Activated B cell treated with CpG ODN at 0.5 μM for 24 hours (primary cell): ENCODE data around the gene TRRAP. TPM values are rescaled to one million over a fixed set of nuclear protein-coding genes. Genes with fewer than 3 reads are reported as not detected.

Experiments used
- ATAC-seq: fragments of 200-7000 bp; cut with Tn5 transposase; one replicate; pipeline ENCODE4 v1.10.0; 2021; ENCODE audit warnings: low read depth, mild to moderate bottlenecking, moderate library complexity
- CTCF ChIA-PET: fragments of 350-600 bp; sonication (Branson Sonifier 250); formaldehyde crosslinking; loops from one replicate; lab custom pipeline; 2021; ENCODE audit warnings: antibody characterized with exemption; lab: Charles Lee
- POLR2A ChIA-PET: fragments of 350-600 bp; sonication (Branson Sonifier 250); formaldehyde crosslinking; loops from one replicate; lab custom pipeline; 2021; ENCODE audit warnings: antibody characterized with exemption; lab: Charles Lee
- DNase-seq: peaks from one replicate; pipeline ENCODE4 v3.0.0; 2022
- H3K27ac Mint-ChIP-seq: one replicate; pipeline ENCODE4 v1.8.0; 2020; ENCODE audit warnings: mixed read lengths
- H3K27me3 Mint-ChIP-seq: one replicate; pipeline ENCODE4 v1.8.0; 2021; ENCODE audit warnings: mixed read lengths
- H3K36me3 Mint-ChIP-seq: one replicate; pipeline ENCODE4 v1.8.0; 2021; ENCODE audit warnings: low read depth, mixed read lengths
- H3K4me1 Mint-ChIP-seq: one replicate; pipeline ENCODE4 v1.8.0; 2021; ENCODE audit warnings: mixed read lengths
- H3K4me3 Mint-ChIP-seq: one replicate; pipeline ENCODE4 v1.8.0; 2020; ENCODE audit warnings: mild to moderate bottlenecking, mixed read lengths
- H3K9me3 Mint-ChIP-seq: one replicate; pipeline ENCODE4 v1.8.0; 2020; ENCODE audit warnings: mixed read lengths
- intact Hi-C: fragments of 100-400 bp; cut with micrococcal nuclease; formaldehyde crosslinking; loops from one replicate; pipeline ENCODE4 v1.15.1; 2024
- total RNA-seq: library from RNA; stranded (reverse); gene quantifications from 2 replicates; pipeline ENCODE4 v1.2.3, GENCODE V29; 2022
- TF ChIP-seq, protein P1 (sequence below): fragments of 200-600 bp; IDR thresholded peaks from one replicate; pipeline ENCODE4 v1.8.0; 2022; ENCODE audit warnings: antibody characterized with exemption, mild to moderate bottlenecking

Gene TRRAP
- total RNA-seq, 1 donor from 2014 or later = 77.9 TPM

DNA sequence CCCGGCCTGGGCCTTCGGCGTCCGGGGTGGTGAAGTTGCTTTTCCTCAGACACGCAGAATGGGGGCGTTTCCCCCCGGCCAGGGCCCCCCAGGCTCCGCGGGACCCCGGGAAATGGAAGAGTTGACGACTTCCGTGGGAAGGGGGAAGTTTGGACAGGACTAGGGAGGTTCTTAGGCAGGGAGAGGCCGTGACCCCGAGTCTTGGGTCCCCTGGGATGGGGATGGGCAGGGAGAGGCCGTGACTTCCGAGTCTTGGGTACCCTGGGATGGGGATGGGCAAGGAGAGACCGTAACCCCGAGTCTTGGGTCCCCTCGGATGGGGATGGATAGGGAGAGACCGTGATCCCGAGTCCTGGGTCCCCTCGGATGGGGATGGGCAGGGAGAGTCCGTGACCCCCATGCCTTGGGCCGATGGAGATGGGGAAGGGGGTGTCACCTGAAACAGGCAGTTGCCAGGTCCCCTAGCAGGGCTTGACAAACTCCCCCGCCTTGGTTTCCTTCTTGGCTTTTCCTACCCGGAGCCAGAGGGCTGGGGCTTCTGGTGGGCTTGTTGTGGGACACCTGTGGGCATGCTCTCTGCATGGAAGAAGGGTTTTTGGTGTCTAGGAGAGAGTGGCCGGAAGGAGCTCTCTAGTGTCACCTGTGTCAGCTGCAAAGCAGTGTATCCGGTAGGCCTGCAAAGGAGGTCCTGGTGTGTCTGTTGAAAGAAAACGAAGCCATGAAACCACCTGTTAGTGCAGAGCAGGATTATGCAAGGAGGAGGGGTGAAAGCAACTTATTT is 1.1 kb downstream of the TRRAP start:
- intact Hi-C loops = loop anchor here (1.0 to 10.0 kb wide), 8 partner anchors 9 to 1763 kb away; partner anchors contain the start of genes BRI3, FAM200A, LMTK2 and SDHAF3
- DNase-seq (peak; percentile 34), ATAC-seq (peak; percentile 67)
- Mint-ChIP-seq H3K27ac (peak overlapping the region; percentile 93), H3K27me3 (peaks cover 3% of the 10 kb centered on the region), H3K9me3 (no peaks in the 10 kb centered on the region), H3K4me3 (peak overlapping the region; percentile 91), H3K4me1 (peaks cover 19% of the 10 kb centered on the region), H3K36me3 (peaks cover 35% of the 10 kb centered on the region)
- TF ChIP-seq, protein P1, sequence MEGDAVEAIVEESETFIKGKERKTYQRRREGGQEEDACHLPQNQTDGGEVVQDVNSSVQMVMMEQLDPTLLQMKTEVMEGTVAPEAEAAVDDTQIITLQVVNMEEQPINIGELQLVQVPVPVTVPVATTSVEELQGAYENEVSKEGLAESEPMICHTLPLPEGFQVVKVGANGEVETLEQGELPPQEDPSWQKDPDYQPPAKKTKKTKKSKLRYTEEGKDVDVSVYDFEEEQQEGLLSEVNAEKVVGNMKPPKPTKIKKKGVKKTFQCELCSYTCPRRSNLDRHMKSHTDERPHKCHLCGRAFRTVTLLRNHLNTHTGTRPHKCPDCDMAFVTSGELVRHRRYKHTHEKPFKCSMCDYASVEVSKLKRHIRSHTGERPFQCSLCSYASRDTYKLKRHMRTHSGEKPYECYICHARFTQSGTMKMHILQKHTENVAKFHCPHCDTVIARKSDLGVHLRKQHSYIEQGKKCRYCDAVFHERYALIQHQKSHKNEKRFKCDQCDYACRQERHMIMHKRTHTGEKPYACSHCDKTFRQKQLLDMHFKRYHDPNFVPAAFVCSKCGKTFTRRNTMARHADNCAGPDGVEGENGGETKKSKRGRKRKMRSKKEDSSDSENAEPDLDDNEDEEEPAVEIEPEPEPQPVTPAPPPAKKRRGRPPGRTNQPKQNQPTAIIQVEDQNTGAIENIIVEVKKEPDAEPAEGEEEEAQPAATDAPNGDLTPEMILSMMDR = no peak
- POLR2A ChIA-PET = interaction anchor here (0.5 to 2.5 kb wide), 11 partner anchors 9 to 1007 kb away, joined by 3 to 27 read pairs (median 5); partner anchors contain the start of genes ARPC1A, BRI3, BUD31 and PDAP1
- CTCF ChIA-PET = interaction anchor here (0.6 to 1.5 kb wide), 6 partner anchors 12 to 599 kb away, joined by 3 to 5 read pairs (median 4); no protein-coding TSS in a partner anchor

DNA sequence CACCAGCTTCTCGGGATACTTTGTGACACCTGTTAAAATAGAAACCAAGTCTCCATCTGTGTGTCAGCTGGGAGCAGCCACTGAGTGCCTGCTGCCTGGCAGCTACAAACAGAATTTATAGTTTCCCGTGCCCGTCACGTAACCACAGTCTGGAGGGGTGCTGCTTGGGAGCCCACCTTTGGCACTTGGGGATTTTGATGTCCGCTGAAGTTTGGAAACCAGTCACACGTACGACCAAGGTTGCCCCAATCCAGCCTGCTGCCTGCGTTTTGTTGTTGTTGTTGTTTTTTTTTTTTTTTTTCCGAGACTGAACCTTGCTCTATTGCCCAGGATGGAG is 1.6 kb downstream of the TRRAP start:
- TF ChIP-seq, protein P1 = no peak
- H3K9me3 Mint-ChIP-seq = no peaks in the 10 kb centered on the region
- DNase-seq (no peak), ATAC-seq (no peak)
- peak overlapping the region; percentile 93 for H3K27ac Mint-ChIP-seq
- H3K4me3 Mint-ChIP-seq = peak overlapping the region; percentile 91
- intact Hi-C loops = loop anchor here (1.0 to 10.0 kb wide), 8 partner anchors 10 to 1763 kb away; partner anchors contain the start of genes BRI3, FAM200A, LMTK2 and SDHAF3
- ChIA-PET CTCF (interaction anchor here (1.2 to 1.5 kb wide), 2 partner anchors 11 to 39 kb away, joined by 3 to 4 read pairs; no protein-coding TSS in a partner anchor), POLR2A (interaction anchor here (0.5 to 2.5 kb wide), 4 partner anchors 10 to 746 kb away, joined by 3 to 27 read pairs (median 6); partner anchors contain the start of gene TMEM130)
- H3K27me3 Mint-ChIP-seq = peaks cover 3% of the 10 kb centered on the region
- peaks cover 19% of the 10 kb centered on the region for H3K4me1 Mint-ChIP-seq
- peaks cover 39% of the 10 kb centered on the region for H3K36me3 Mint-ChIP-seq

GRCh38 chr7:98880485-98880884 is 2.2 kb downstream of the TRRAP start:
- no peak for DNase-seq
- POLR2A ChIA-PET = interaction anchor here (2.5 kb wide), 1 partner anchor 10 kb away, joined by 27 read pairs; the partner anchor contains the start of gene TMEM130
- peak overlapping the region; percentile 19 for H3K4me3 Mint-ChIP-seq
- no peak for ATAC-seq
- no peaks in the 10 kb centered on the region for H3K9me3 Mint-ChIP-seq
- peaks cover 1% of the 10 kb centered on the region for H3K27me3 Mint-ChIP-seq
- CTCF ChIA-PET = interaction anchor here (1.2 to 1.5 kb wide), 2 partner anchors 11 to 40 kb away, joined by 3 to 4 read pairs; no protein-coding TSS in a partner anchor
- peak overlapping the region; percentile 93 for H3K27ac Mint-ChIP-seq
- intact Hi-C loops = no loop called here
- H3K4me1 Mint-ChIP-seq = peaks cover 19% of the 10 kb centered on the region
- TF ChIP-seq, protein P1 = no peak
- peaks cover 39% of the 10 kb centered on the region for H3K36me3 Mint-ChIP-seq

DNA sequence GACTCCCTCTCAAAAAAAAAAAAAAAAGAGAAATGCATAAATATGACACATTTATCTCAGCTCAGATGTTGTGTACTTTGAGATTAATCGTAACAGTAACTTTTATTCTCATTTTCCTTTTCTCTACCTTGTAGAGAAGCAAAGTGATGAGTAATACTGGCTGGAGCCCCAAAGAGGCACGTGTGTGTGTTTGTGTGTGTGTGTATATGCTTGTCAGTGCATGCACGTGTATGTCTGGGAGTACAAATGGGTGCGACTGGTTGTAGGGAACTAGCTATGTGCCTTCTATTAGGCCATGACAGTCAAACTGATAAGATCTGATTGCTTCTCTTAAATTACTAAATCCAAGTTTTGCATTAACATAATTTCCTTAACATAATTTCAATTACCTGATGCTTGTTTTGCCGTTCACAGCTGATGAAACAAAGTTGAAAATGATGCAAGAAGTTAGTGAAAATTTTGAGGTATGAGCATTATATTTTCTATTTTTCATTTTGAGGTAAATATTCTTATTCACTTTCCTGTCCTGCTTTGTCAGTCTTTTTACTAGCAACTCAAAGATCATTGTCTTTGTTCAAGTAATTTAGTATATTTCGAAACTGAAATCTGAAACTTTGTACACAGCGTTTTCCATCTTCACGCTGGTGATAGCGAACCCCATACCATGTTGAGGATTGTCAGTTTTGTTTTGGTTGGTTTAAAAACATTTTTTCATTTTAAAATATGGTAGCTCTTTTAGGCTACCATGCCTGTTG is 3.4 kb downstream of the TRRAP start:
- TF ChIP-seq, protein P1 = no peak
- H3K27me3 Mint-ChIP-seq = no peaks in the 10 kb centered on the region
- ATAC-seq (no peak), DNase-seq (no peak)
- H3K27ac Mint-ChIP-seq = no peak overlapping the region
- H3K4me3 Mint-ChIP-seq = no peak overlapping the region
- POLR2A ChIA-PET = no interaction called here
- H3K36me3 Mint-ChIP-seq = peaks cover 47% of the 10 kb centered on the region
- CTCF ChIA-PET = no interaction called here
- intact Hi-C loops = no loop called here
- H3K9me3 Mint-ChIP-seq = no peaks in the 10 kb centered on the region
- peaks cover 19% of the 10 kb centered on the region for H3K4me1 Mint-ChIP-seq
